22Rv1 (cell line): Measurements from ENCODE around the gene DPH7.
"Not testable (repeated sequence)": the region's sequence is repeated elsewhere in the genome, so short reads cannot be mapped to it uniquely, and the experiment has no call there.

Experiments
- H3K27ac ChIP-seq: fragments of 450-650 bp; 2 replicates; pipeline ENCODE4 v1.5.1; 2017
- CTCF ChIP-seq: fragments of 450-650 bp; IDR thresholded peaks from 2 replicates; pipeline ENCODE4 v1.5.1; 2017; ENCODE audit warnings: mild to moderate bottlenecking
- ZFX ChIP-seq: fragments of 450-650 bp; IDR thresholded peaks from 2 replicates; pipeline ENCODE4 v1.6.1; 2017; ENCODE audit warnings: antibody characterized with exemption, borderline replicate concordance

The DPH7 gene

GRCh38 chr9:137578518-137579258 lies at the start of gene DPH7:
TSS of gene DPH7 (minus strand) at chr9:137578925. CDS start at chr9:137578777, 148 bp downstream.
- H3K27ac ChIP-seq: peak within 1 kb of the TSS; percentile 87
- TF ChIP-seq CTCF (peak; percentile 95), ZFX (no peak)

- not testable (repeated sequence) for H3K27ac ChIP-seq
These were observed 48.7 kb upstream of the DPH7 start for GRCh38 chr9:137627406-137627805.

GRCh38 chr9:137626464-137626863 lies 47.7 kb upstream of the DPH7 start:
- H3K27ac ChIP-seq: no peak overlapping the region
- TF ChIP-seq CTCF (no peak), ZFX (no peak)

GRCh38 chr9:137622211-137622610 lies 43.5 kb upstream of the DPH7 start:
- H3K27ac ChIP-seq: not testable (repeated sequence)

- TF ChIP-seq CTCF (peak; percentile 24), ZFX (no peak)
- H3K27ac ChIP-seq: 0 out of 2 replicates have a peak overlapping the region, but pooled peaks have one; percentile 18
These were observed 42.5 kb upstream of the DPH7 start for GRCh38 chr9:137621131-137621757.

GRCh38 chr9:137620581-137620980 lies 41.9 kb upstream of the DPH7 start:
- TF ChIP-seq ZFX: no peak
- TF ChIP-seq CTCF: no peak
- H3K27ac ChIP-seq: peak overlapping the region; percentile 18; the same call in 1 of the 2 replicates

GRCh38 chr9:137620048-137620405 lies 41.3 kb upstream of the DPH7 start:
- H3K27ac ChIP-seq: peak overlapping the region; percentile 100
- TF ChIP-seq ZFX: no peak
- TF ChIP-seq CTCF: no peak

- TF ChIP-seq ZFX: no peak
- no peak for TF ChIP-seq CTCF
- peak overlapping the region; percentile 100 for H3K27ac ChIP-seq
These were observed 40.7 kb upstream of the DPH7 start for GRCh38 chr9:137619240-137620047.
